ENCODE data around the gene TNFAIP8.

DNA sequence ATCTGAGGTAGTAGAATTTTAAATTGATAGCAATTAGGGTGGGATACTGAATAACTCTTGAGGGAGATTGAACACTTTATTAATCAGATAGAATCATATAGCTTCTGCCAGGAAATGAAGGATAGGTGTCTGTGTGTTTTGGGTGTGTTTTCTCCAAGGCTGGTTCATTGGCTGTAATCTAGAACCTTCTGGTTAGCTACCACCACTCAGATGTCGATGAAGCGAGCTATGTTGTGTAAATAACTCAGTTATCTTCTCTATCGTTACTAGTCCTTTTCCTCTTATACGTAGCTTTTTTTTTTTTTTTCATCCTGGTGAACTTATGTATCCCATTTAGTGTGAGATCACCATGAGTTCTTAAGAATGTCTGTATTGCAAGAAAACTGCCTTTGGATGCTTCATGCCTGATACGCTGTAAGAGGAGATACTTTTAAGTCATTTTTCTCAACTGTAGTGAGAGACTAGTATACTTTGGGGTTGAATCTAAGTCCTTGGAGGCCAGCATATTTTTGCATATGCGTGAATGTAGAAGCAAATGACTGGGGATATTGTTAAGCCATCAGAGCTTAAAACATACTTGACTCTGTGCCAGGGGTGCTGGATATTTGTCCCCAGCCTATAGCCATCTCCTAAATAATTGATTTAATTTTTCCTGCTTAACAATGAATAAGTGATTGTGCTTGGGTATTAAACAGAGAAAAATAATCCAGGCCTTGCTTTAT lies 2.1 kb downstream of the TNFAIP8 start:
- no peak for TF ChIP-seq POLR2AphosphoS5 (IDR thresholded peaks at IDR 0.05; ENCODE audit: low read depth, low read length)
- TF ChIP-seq, protein P1, sequence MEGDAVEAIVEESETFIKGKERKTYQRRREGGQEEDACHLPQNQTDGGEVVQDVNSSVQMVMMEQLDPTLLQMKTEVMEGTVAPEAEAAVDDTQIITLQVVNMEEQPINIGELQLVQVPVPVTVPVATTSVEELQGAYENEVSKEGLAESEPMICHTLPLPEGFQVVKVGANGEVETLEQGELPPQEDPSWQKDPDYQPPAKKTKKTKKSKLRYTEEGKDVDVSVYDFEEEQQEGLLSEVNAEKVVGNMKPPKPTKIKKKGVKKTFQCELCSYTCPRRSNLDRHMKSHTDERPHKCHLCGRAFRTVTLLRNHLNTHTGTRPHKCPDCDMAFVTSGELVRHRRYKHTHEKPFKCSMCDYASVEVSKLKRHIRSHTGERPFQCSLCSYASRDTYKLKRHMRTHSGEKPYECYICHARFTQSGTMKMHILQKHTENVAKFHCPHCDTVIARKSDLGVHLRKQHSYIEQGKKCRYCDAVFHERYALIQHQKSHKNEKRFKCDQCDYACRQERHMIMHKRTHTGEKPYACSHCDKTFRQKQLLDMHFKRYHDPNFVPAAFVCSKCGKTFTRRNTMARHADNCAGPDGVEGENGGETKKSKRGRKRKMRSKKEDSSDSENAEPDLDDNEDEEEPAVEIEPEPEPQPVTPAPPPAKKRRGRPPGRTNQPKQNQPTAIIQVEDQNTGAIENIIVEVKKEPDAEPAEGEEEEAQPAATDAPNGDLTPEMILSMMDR (IDR thresholded peaks at IDR 0.05), result no peak
- TF ChIP-seq, protein P2, sequence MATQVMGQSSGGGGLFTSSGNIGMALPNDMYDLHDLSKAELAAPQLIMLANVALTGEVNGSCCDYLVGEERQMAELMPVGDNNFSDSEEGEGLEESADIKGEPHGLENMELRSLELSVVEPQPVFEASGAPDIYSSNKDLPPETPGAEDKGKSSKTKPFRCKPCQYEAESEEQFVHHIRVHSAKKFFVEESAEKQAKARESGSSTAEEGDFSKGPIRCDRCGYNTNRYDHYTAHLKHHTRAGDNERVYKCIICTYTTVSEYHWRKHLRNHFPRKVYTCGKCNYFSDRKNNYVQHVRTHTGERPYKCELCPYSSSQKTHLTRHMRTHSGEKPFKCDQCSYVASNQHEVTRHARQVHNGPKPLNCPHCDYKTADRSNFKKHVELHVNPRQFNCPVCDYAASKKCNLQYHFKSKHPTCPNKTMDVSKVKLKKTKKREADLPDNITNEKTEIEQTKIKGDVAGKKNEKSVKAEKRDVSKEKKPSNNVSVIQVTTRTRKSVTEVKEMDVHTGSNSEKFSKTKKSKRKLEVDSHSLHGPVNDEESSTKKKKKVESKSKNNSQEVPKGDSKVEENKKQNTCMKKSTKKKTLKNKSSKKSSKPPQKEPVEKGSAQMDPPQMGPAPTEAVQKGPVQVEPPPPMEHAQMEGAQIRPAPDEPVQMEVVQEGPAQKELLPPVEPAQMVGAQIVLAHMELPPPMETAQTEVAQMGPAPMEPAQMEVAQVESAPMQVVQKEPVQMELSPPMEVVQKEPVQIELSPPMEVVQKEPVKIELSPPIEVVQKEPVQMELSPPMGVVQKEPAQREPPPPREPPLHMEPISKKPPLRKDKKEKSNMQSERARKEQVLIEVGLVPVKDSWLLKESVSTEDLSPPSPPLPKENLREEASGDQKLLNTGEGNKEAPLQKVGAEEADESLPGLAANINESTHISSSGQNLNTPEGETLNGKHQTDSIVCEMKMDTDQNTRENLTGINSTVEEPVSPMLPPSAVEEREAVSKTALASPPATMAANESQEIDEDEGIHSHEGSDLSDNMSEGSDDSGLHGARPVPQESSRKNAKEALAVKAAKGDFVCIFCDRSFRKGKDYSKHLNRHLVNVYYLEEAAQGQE (IDR thresholded peaks at IDR 0.05; ENCODE audit: insufficient read depth in 1 of 2, low read depth in 2 of 2, low read length in 1 of 2), result no peak
